Measurements from ENCODE around the gene ZNF516. TPM values are rescaled to one million over a fixed set of nuclear protein-coding genes. Genes with fewer than 3 reads are reported as not detected.

Gene ZNF516
- total RNA-seq, 1 donor from 2014 or later, result 21.6 TPM

DNA sequence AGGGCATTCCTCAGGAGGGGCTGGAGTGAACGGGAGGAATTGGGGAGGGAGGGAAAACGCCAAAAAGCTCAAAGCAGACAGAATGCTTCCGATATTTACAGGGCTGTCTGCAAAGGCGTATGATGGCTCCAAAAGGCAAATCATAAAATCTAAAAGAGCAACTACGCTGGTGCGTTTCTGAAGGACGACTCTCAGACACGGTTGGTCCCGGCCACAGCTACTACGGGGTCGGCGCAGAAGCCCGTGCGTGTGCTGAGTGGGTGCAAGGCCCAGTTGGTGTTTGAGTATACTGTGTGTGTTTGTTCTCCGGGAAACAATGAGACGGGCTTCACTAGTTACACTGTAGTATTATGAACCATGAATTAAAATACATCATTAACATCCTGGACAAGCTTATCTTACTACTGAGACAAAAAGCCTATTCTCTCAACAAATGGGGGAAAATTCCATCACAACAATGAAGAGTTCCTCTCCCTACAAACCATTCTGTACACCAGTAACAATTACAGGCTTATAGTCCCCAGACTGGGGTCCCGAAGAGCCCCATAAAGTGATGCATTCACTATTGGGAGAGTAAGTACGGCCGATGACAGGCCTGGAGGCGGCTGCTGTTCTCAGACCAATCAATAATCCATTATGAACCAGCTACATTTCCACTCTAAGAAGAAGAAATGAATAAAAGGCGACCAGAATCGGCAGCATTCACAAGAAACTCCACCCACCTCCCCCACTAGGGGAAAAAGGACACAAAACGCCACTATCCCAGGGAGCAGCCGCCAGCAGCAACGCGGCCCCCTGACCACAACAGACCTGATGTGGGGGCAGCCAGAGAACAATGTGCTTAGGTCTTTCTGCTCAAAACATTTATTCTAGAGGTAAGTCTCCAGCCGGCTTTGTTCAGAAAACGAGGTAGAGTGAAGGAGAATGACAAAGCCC is 43.4 kb downstream of the ZNF516 start:
- peak in 1 of 2 donors; percentile 62 for DNase-seq (ENCODE audit: low spot score in 2 of 2)
- H3K27ac ChIP-seq, result peak overlapping the region; percentile 58 to 73
- H3K27me3 ChIP-seq, result no peaks in the 10 kb centered on the region
- TF ChIP-seq, protein P1, sequence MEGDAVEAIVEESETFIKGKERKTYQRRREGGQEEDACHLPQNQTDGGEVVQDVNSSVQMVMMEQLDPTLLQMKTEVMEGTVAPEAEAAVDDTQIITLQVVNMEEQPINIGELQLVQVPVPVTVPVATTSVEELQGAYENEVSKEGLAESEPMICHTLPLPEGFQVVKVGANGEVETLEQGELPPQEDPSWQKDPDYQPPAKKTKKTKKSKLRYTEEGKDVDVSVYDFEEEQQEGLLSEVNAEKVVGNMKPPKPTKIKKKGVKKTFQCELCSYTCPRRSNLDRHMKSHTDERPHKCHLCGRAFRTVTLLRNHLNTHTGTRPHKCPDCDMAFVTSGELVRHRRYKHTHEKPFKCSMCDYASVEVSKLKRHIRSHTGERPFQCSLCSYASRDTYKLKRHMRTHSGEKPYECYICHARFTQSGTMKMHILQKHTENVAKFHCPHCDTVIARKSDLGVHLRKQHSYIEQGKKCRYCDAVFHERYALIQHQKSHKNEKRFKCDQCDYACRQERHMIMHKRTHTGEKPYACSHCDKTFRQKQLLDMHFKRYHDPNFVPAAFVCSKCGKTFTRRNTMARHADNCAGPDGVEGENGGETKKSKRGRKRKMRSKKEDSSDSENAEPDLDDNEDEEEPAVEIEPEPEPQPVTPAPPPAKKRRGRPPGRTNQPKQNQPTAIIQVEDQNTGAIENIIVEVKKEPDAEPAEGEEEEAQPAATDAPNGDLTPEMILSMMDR (IDR thresholded peaks at IDR 0.05), result no peak
- H3K4me1 ChIP-seq, result peaks cover 0 to 11% of the 10 kb centered on the region in 2 donors
- no peaks in the 10 kb centered on the region for H3K36me3 ChIP-seq
- H3K4me3 ChIP-seq, result peak overlapping the region; percentile 59 to 62
- no peaks in the 10 kb centered on the region for H3K9me3 ChIP-seq
- intact Hi-C loops (cut with DNase I), result loop anchor here (10.0 kb wide), 2 partner anchors 373 to 1957 kb away; partner anchors contain the start of genes CNDP2 and ZNF236

DNA sequence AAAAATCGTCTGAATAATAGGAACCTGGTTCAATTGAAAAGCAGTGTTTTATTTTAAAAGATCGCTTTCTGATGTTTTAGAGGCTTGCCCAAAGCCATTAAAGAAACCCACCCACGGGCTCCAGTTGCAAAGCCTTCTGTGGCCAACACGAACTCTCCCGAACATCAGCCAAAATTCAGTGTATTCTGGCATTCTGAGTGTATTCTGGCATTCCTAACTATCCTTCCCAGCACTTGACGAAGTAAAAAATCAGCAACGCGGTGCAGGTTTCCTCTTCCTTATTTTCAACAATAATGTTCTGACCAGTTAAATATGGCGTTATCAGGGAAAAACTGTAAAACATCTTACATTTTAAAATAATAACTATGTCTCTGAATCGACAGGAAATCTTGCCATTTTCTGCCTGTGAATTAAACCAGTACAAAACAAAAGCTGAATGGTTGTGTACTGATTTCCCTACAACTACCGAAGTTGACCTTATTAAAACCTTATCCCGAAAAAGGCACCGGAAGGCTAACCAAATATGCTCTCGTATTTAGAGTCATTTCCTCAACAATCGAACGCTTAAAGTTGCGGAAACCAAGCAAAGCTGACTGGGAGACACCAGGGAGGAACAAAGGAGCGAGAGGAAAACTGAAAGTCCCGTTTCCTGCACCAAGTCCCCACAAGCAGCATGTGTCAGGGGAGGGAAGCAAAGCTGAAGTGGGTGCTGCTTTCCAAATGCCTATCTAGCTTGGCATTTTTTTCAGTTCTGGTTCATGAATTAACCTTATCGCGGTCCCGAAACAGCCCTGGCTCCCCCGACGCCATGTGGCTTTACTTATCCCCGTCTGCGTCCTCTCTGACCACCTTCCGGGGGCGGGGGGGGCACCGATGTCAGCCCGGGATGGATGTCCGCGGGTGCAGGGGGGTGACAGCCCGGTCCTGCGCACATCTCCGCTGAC is 44.3 kb downstream of the ZNF516 start:
- Histone ChIP-seq H3K36me3 (no peaks in the 10 kb centered on the region), H3K4me3 (peak overlapping the region; percentile 59 to 62), H3K4me1 (peaks cover 1 to 13% of the 10 kb centered on the region in 2 donors), H3K27ac (peak overlapping the region; percentile 58 to 73), H3K27me3 (no peaks in the 10 kb centered on the region), H3K9me3 (no peaks in the 10 kb centered on the region)
- DNase-seq (ENCODE audit: low spot score in 2 of 2), result peak in 1 of 2 donors; percentile 68
- TF ChIP-seq, protein P1 (IDR thresholded peaks at IDR 0.05), result no peak
- intact Hi-C loops (cut with DNase I), result loop anchor here (10.0 kb wide), 2 partner anchors 374 to 1956 kb away; partner anchors contain the start of genes CNDP2 and ZNF236

DNA sequence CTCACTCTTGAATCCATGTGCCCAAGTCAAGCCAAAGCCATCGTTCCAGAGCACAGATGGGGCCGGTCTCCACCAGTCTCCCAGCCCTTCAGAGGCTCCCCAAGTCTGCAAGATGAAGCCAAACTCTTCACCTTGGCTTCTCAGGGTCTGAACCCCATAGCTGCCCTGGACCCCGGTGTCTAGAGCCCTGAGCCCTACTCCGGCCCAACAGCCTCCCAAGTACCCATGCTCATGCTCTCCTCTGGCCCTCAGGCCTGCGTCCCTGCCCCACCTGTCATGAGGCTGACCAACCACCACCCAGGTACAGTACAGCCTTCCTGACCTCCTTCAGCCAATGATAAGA is 46.0 kb downstream of the ZNF516 start:
- peaks cover 4 to 16% of the 10 kb centered on the region in 2 donors for H3K4me1 ChIP-seq
- DNase-seq (ENCODE audit: low spot score in 2 of 2), result peak in 1 of 2 donors; percentile 58

DNA sequence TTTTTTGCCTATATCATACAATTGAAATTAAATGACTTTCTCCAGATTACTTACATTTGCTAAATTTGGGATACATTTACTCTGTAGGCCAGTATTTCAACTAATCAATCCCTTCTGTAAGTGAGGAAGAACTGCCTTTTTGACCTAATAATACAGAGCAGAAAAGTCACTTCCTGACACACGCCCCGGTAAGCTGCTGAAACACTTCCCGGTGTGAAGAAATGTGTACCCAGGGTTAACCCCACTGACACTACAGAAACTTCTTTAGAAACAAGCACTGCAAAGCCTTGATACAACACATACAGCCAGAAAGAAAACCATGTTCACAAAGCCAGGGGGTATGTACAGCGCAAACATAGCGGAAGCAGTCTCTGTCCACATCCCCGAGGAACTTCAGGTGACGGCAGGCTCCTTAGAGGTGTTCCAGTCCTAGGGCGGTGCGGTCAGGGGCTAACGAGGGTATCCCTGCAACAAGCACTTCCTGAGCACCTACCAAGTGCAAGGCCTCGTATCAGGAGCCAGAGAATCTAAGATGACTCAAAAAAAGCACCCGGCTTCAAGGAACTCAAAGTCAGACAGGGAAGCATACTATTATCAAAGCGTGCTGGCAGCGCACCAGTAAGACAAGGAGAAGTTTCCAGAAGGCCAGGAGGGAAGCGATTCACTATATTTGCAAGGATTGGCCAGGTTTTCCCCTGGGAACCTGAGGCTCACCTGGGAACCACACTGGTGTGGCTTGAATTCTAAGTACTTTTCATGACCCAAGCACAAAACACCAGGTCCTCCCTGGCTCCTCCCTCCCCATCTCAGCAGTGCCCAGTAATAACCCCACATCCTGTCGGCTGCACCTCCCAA is 46.6 kb downstream of the ZNF516 start:
- DNase-seq (ENCODE audit: low spot score in 2 of 2), result peak in 1 of 2 donors; percentile 61
- intact Hi-C loops (cut with DNase I), result no loop called here
- Histone ChIP-seq H3K9me3 (no peaks in the 10 kb centered on the region), H3K4me1 (peaks cover 4 to 16% of the 10 kb centered on the region in 2 donors), H3K27me3 (no peaks in the 10 kb centered on the region), H3K36me3 (no peaks in the 10 kb centered on the region), H3K27ac (no peak overlapping the region), H3K4me3 (no peak overlapping the region)
- TF ChIP-seq, protein P1 (IDR thresholded peaks at IDR 0.05), result no peak

More for the DNA sequence above, 46.0 kb downstream of the ZNF516 start:
- H3K36me3 ChIP-seq, result no peaks in the 10 kb centered on the region
- no peaks in the 10 kb centered on the region for H3K9me3 ChIP-seq
- TF ChIP-seq, protein P1 (IDR thresholded peaks at IDR 0.05), result no peak
- H3K27ac ChIP-seq, result peak overlapping the region in 1 of 2 donors; percentile 3
- H3K27me3 ChIP-seq, result no peaks in the 10 kb centered on the region
- intact Hi-C loops (cut with DNase I), result no loop called here
- H3K4me3 ChIP-seq, result no peak overlapping the region

Measured in ascending aorta (tissue), 2 donors.